B cell (primary cell): ENCODE measurements around the gene ZBTB8OS. TPM values are rescaled to one million over a fixed set of nuclear protein-coding genes. Genes with fewer than 3 reads are reported as not detected.
"Not testable (repeated sequence)": the region's sequence is repeated elsewhere in the genome, so short reads cannot be mapped to it uniquely, and the experiment has no call there.

ENCODE experiments used
- ATAC-seq: fragments of 200-7000 bp; cut with Tn5 transposase; one replicate; pipeline ENCODE4 v1.10.0; 2021; ENCODE audit warnings: low read depth, mild to moderate bottlenecking, moderate number of reproducible peaks, moderate library complexity
- CTCF ChIA-PET: fragments of 350-600 bp; sonication (Branson Sonifier 250); formaldehyde crosslinking; loops from one replicate; lab custom pipeline; 2021; ENCODE audit warnings: antibody characterized with exemption, inconsistent platforms; lab: Charles Lee
- POLR2A ChIA-PET: fragments of 350-600 bp; sonication (Branson Sonifier 250); formaldehyde crosslinking; loops from one replicate; lab custom pipeline; 2021; ENCODE audit warnings: antibody characterized with exemption; lab: Charles Lee
- DNase-seq: peaks from one replicate; pipeline ENCODE4 v3.0.0; 2013
- H2AFZ ChIP-seq: 2 replicates; pipeline ENCODE4 v1.6.1; 2012; ENCODE audit warnings: mild to moderate bottlenecking, low read depth, low read length; ENCODE audit not compliant: insufficient read depth, poor library complexity, severe bottlenecking
- H3K27ac ChIP-seq, 2 donors: 1 replicate in 1 of 2; 2 replicates in 1 of 2; pipeline ENCODE4 v1.5.1; 2012 to 2013; ENCODE audit warnings: low read length in 2 of 2, mild to moderate bottlenecking in 2 of 2, moderate library complexity in 1 of 2
- H3K27me3 ChIP-seq, 4 experiments: fragments of 200-600 bp in 1 of 4; sonication (generic) in 1 of 4; replicated peaks in 1 of 4; 1 replicate in 2 of 4; 2 replicates in 2 of 4; pipeline versions ENCODE4 v1.6.1 to v1.7.0; 2013 to 2016; ENCODE audit warnings: low read length in 3 of 4, mild to moderate bottlenecking in 2 of 4, mixed read lengths in 1 of 4, moderate library complexity in 1 of 4; ENCODE audit not compliant: insufficient read depth in 4 of 4, control insufficient read depth in 3 of 4; ENCODE audit errors: control extremely low read depth in 1 of 4
- H3K36me3 ChIP-seq, 2 experiments: replicated peaks in 1 of 2; 1 replicate in 1 of 2; 2 replicates in 1 of 2; pipeline versions ENCODE4 v1.6.1 to v1.7.1; 2013; ENCODE audit warnings: low read length in 1 of 2; ENCODE audit not compliant: insufficient read depth in 2 of 2, control insufficient read depth in 1 of 2; ENCODE audit errors: control extremely low read depth in 1 of 2, extremely low read depth in 1 of 2
- H3K4me1 ChIP-seq, 2 donors: fragments of 200-600 bp in 1 of 2; sonication (generic) in 1 of 2; 1 replicate in 1 of 2; 2 replicates in 1 of 2; pipeline versions ENCODE4 v1.5.1 to v1.6.1; 2013 to 2017; ENCODE audit warnings: low read length in 2 of 2; ENCODE audit not compliant: control insufficient read depth in 2 of 2, insufficient read depth in 2 of 2
- H3K4me2 ChIP-seq: replicated peaks from 2 replicates; pipeline ENCODE3; 2012; ENCODE audit warnings: mild to moderate bottlenecking, low read depth, low read length; ENCODE audit not compliant: poor library complexity, severe bottlenecking
- H3K4me3 ChIP-seq, 5 experiments: fragments of 200-600 bp in 1 of 5; sonication (generic) in 1 of 5; 1 replicate in 3 of 5; 2 replicates in 2 of 5; pipeline versions ENCODE4 v1.5.1 to v1.7.0; 2011 to 2016; ENCODE audit warnings: low read length in 4 of 5, mild to moderate bottlenecking in 4 of 5, low read depth in 2 of 5, control low read depth in 1 of 5, moderate library complexity in 1 of 5; ENCODE audit not compliant: insufficient read depth in 1 of 5; ENCODE audit errors: control extremely low read depth in 1 of 5, extremely low read depth in 1 of 5
- H3K79me2 ChIP-seq: fragments of 200-600 bp; sonication (generic); one replicate; pipeline ENCODE4 v1.6.0; 2016; ENCODE audit warnings: low read length; ENCODE audit not compliant: control insufficient read depth, insufficient read depth
- H3K9ac ChIP-seq: fragments of 200-600 bp; sonication (generic); 2 replicates; pipeline ENCODE4 v1.6.1; 2017; ENCODE audit warnings: mild to moderate bottlenecking, low read length, moderate library complexity
- H3K9me3 ChIP-seq, 3 donors: one replicate each; pipeline versions ENCODE4 v1.6.1 to v1.7.1; 2013; ENCODE audit warnings: low read length in 2 of 3; ENCODE audit not compliant: control insufficient read depth in 2 of 3, insufficient read depth in 1 of 3; ENCODE audit errors: control extremely low read depth in 1 of 3
- H4K20me1 ChIP-seq: 2 replicates; pipeline ENCODE4 v1.6.0; 2012; ENCODE audit warnings: mild to moderate bottlenecking, low read length; ENCODE audit not compliant: insufficient read depth, control insufficient read depth, poor library complexity, severe bottlenecking
- H3K27ac Mint-ChIP-seq: one replicate; pipeline ENCODE4 v1.8.0; 2021; ENCODE audit warnings: mixed read lengths
- H3K27me3 Mint-ChIP-seq: one replicate; pipeline ENCODE4 v1.8.0; 2021; ENCODE audit warnings: mixed read lengths
- H3K4me1 Mint-ChIP-seq: one replicate; pipeline ENCODE4 v1.8.0; 2021; ENCODE audit warnings: mixed read lengths
- H3K4me3 Mint-ChIP-seq: one replicate; pipeline ENCODE4 v1.8.0; 2021; ENCODE audit warnings: mixed read lengths
- H3K9me3 Mint-ChIP-seq: one replicate; pipeline ENCODE4 v1.8.0; 2022; ENCODE audit warnings: mixed read lengths; ENCODE audit not compliant: insufficient read depth
- EZH2 ChIP-seq: IDR thresholded peaks from 2 replicates; pipeline ENCODE4 v1.6.1; 2012; ENCODE audit warnings: borderline replicate concordance, low read depth, mild to moderate bottlenecking, moderate library complexity, low read length; ENCODE audit not compliant: insufficient read depth, poor library complexity, severe bottlenecking
- WGBS: methylation state at CpG from one replicate; pipeline ENCODE4 v1.1.5; 2013; ENCODE audit warnings: missing lambda C conversion rate; ENCODE audit not compliant: insufficient coverage; 5-methylcytosine and 5-hydroxymethylcytosine counted together
- intact Hi-C: fragments of 100-400 bp; cut with micrococcal nuclease; formaldehyde crosslinking; loops from one replicate; pipeline ENCODE4 v1.10.0; 2022
- polyA plus RNA-seq: library from polyadenylated mRNA; depleted of rRNA; stranded (reverse); fragments of >200 nt; gene quantifications from 2 replicates; pipeline ENCODE4 v1.2.3, GENCODE V29; 2012
- total RNA-seq, 2 donors: library from RNA; stranded (reverse); fragments of 120-200 nt in 1 of 2; gene quantifications; 1 replicate in 1 of 2; 2 replicates in 1 of 2; pipeline versions ENCODE4 v1.2.3 to v1.2.4, GENCODE V29; 2013 to 2022
- TF ChIP-seq, protein P1 (sequence below): fragments of 200-600 bp; IDR thresholded peaks from one replicate; pipeline ENCODE4 v1.8.0; 2022; ENCODE audit warnings: antibody characterized with exemption, mild to moderate bottlenecking

The ZBTB8OS gene
- total and polyA plus RNA-seq, 2 donors (not counting 1 experiment from before 2014, with no cell fraction given) = 35.1 to 50.9 TPM

DNA sequence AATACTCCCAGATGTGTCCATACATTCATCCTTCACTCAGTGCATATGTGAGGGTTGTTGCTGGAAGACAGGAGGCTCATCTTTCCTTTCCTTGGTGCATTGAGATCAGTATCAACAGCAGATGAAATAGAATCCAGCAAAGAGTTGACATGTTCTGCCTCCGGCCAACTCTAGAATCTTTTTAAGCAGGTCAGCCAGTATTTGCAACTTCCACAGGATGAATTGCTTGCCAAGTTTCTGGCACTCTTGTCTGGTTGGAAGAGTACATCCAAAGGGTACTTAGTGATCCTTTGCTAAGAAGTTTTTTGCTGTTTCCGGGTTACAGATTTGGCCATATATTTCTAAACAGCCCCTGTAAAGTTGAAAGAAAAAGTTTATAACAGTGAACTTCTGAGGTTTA is 31.2 kb upstream of the ZBTB8OS start:
- POLR2A ChIA-PET = no interaction called here
- H3K4me3 Mint-ChIP-seq = no peak overlapping the region
- ATAC-seq = no peak

DNA sequence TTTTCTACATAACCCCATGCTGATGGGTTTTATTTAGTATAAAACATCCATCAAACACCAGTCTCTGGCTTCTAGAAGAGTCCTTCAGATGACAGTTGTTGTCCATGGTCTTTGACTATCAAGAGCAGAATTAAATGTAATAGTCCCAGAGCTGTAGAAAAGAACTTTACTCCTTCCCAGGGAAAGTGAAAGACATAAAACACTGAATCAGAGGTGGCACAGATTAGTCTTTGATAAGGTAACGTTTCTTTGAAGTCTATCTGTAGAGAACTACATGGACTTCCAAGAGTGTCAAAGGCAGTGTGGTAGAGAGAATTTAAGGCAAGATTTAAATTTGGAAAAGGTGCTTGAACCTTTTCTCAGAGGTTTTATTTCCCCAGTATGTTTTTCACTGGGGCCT is 30.3 kb upstream of the ZBTB8OS start:
- Mint-ChIP-seq H3K9me3 (no peaks in the 10 kb centered on the region), H3K4me3 (no peak overlapping the region), H3K27me3 (no peaks in the 10 kb centered on the region), H3K4me1 (no peaks in the 10 kb centered on the region), H3K27ac (no peak overlapping the region)
- no peak for ATAC-seq
- 100% methylated on average over 1 of the region's 1 CpG for WGBS
- Histone ChIP-seq H3K4me3 (no peak overlapping the region), H3K4me1 (no peaks in the 10 kb centered on the region), H2AFZ (no peak overlapping the region), H3K4me2 (no peak overlapping the region), H3K27ac (no peak overlapping the region), H3K36me3 (peaks cover 13 to 69% of the 10 kb centered on the region in 2 experiments), H3K79me2 (no peaks in the 10 kb centered on the region), H3K9ac (no peak overlapping the region), H3K9me3 (no peaks in the 10 kb centered on the region), H4K20me1 (no peaks in the 10 kb centered on the region), H3K27me3 (no peaks in the 10 kb centered on the region)
- intact Hi-C loops = no loop called here
- ChIA-PET POLR2A (no interaction called here), CTCF (no interaction called here)
- no peak for DNase-seq
- TF ChIP-seq, protein P1, sequence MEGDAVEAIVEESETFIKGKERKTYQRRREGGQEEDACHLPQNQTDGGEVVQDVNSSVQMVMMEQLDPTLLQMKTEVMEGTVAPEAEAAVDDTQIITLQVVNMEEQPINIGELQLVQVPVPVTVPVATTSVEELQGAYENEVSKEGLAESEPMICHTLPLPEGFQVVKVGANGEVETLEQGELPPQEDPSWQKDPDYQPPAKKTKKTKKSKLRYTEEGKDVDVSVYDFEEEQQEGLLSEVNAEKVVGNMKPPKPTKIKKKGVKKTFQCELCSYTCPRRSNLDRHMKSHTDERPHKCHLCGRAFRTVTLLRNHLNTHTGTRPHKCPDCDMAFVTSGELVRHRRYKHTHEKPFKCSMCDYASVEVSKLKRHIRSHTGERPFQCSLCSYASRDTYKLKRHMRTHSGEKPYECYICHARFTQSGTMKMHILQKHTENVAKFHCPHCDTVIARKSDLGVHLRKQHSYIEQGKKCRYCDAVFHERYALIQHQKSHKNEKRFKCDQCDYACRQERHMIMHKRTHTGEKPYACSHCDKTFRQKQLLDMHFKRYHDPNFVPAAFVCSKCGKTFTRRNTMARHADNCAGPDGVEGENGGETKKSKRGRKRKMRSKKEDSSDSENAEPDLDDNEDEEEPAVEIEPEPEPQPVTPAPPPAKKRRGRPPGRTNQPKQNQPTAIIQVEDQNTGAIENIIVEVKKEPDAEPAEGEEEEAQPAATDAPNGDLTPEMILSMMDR = no peak
- no peak for TF ChIP-seq EZH2

More for the DNA sequence above, 31.2 kb upstream of the ZBTB8OS start:
- Histone ChIP-seq H2AFZ (no peak overlapping the region), H3K9me3 (no peaks in the 10 kb centered on the region), H3K4me2 (no peak overlapping the region), H3K4me1 (no peaks in the 10 kb centered on the region), H4K20me1 (no peaks in the 10 kb centered on the region), H3K27ac (no peak overlapping the region), H3K79me2 (no peaks in the 10 kb centered on the region), H3K9ac (no peak overlapping the region), H3K36me3 (peaks cover 14 to 71% of the 10 kb centered on the region in 2 experiments), H3K4me3 (no peak overlapping the region), H3K27me3 (no peaks in the 10 kb centered on the region)
- TF ChIP-seq EZH2 = no peak
- no peak for DNase-seq
- H3K4me1 Mint-ChIP-seq = no peaks in the 10 kb centered on the region
- intact Hi-C loops = no loop called here
- WGBS = 100% methylated on average over 2 of the region's 2 CpGs
- H3K9me3 Mint-ChIP-seq = no peaks in the 10 kb centered on the region
- H3K27ac Mint-ChIP-seq = no peak overlapping the region
- no peaks in the 10 kb centered on the region for H3K27me3 Mint-ChIP-seq
- CTCF ChIA-PET = no interaction called here

DNA sequence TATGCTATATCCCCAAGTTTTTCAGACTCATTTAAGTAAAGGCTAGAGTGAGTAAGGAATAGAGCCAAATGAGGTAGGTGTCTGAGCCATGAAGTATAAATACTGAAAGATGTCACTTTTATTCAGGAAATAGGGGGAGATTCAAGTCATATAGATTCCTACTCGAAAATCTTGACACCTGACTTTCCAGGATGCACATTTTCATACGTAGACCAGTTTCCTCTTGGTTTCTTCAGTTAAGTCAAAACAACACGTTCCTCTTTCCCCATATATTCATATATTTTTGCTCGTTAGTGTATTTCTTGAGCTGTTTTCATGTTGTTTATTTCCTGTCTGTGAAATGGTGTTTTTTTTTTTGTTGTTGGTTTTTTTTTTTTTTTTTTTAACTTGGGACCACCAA is 29.6 kb upstream of the ZBTB8OS start:
- H3K4me3 ChIP-seq, H4K20me1 ChIP-seq, POLR2A ChIA-PET, H3K4me1 ChIP-seq, H2AFZ ChIP-seq, DNase-seq, H3K79me2 ChIP-seq, intact Hi-C loops, H3K4me1 Mint-ChIP-seq, H3K27me3 ChIP-seq, H3K9me3 ChIP-seq, H3K9me3 Mint-ChIP-seq, H3K27me3 Mint-ChIP-seq, H3K27ac Mint-ChIP-seq, ATAC-seq, H3K9ac ChIP-seq, H3K4me3 Mint-ChIP-seq, H3K4me2 ChIP-seq, H3K27ac ChIP-seq: not testable (repeated sequence)
- peaks cover 13 to 63% of the 10 kb centered on the region in 2 experiments for H3K36me3 ChIP-seq
- CTCF ChIA-PET = interaction anchor here (0.6 kb wide), 1 partner anchor 34 kb away, joined by 4 read pairs; no protein-coding TSS in a partner anchor
- no CpG with 5 or more reads among the region's 4 CpGs for WGBS
